ENCODE measurements around the gene GLIS1. TPM values are rescaled to one million over a fixed set of nuclear protein-coding genes. Genes with fewer than 3 reads are reported as not detected.

GLIS1 gene
- total RNA-seq, 1 experiment from 2014 or later = not detected

DNA sequence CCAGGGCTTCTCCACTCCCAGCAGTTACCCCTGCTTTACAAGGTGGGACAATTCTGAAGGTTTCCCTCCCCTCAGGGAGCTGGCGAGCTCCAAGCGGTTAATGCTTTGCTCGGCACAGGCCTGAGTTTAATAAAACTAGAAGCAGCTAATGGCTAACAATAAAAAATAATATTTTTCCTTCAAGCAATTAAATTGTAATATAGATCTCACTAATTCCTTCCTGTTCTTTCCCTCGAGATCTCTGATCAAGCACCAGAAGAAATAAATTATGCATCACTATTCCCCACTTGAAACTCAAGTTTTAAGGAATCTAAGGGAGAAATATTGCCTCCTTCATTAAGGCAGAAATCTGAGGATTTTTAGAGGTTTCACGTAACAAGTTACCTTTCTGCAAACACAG is 42.9 kb downstream of the GLIS1 start:
- intact Hi-C loops (cut with micrococcal nuclease; ENCODE audit: unreplicated experiment) = no loop called here
- DNase-seq = no peak
- ChIA-PET POLR2A (ENCODE audit: unreplicated experiment) (no interaction called here), CTCF (no interaction called here)
- no peak for TF ChIP-seq EZH2 (IDR thresholded peaks at IDR 0.05; ENCODE audit: low read depth)
- TF ChIP-seq CTCF (conservative IDR thresholded peaks at IDR 0.05) = no peak
- no peaks in the 10 kb centered on the region for H4K20me1 ChIP-seq (ENCODE audit: insufficient read depth)
- BruUV-seq (replicated peaks) = no TSS peak
- H3K4me2 ChIP-seq = no peak overlapping the region
- H3K79me2 ChIP-seq (ENCODE audit: low read depth) = no peaks in the 10 kb centered on the region
- no peak overlapping the region for H2AFZ ChIP-seq
- H3K4me1 ChIP-seq (replicated peaks; ENCODE audit: insufficient read depth) = no peaks in the 10 kb centered on the region
- H3K27ac ChIP-seq = no peak overlapping the region
- no peak overlapping the region for H3K4me3 ChIP-seq
- H3K27me3 ChIP-seq (ENCODE audit: insufficient read depth, low read depth) = peaks cover 41% of the 10 kb centered on the region
- no peaks in the 10 kb centered on the region for H3K36me3 ChIP-seq (ENCODE audit: low read depth)
- H3K9me2 ChIP-seq (ENCODE audit: insufficient read depth) = no peaks in the 10 kb centered on the region
- H3K9me3 ChIP-seq (ENCODE audit: insufficient read depth, low read depth) = no peaks in the 10 kb centered on the region
- H3F3A ChIP-seq (ENCODE audit: insufficient read depth, low read depth) = no peaks in the 10 kb centered on the region

GRCh38 chr1:53695116-53695515 is 43.8 kb downstream of the GLIS1 start:
- no peaks in the 10 kb centered on the region for H3K79me2 ChIP-seq (ENCODE audit: low read depth)
- H3K27ac ChIP-seq = no peak overlapping the region
- H3K27me3 ChIP-seq (ENCODE audit: insufficient read depth, low read depth) = peaks cover 50% of the 10 kb centered on the region
- H3F3A ChIP-seq (ENCODE audit: insufficient read depth, low read depth) = no peaks in the 10 kb centered on the region
- no peaks in the 10 kb centered on the region for H3K36me3 ChIP-seq (ENCODE audit: low read depth)
- POLR2A ChIA-PET (ENCODE audit: unreplicated experiment) = no interaction called here
- intact Hi-C loops (cut with micrococcal nuclease; ENCODE audit: unreplicated experiment) = no loop called here
- H2AFZ ChIP-seq = no peak overlapping the region
- H3K9me3 ChIP-seq (ENCODE audit: insufficient read depth, low read depth) = no peaks in the 10 kb centered on the region
- no peaks in the 10 kb centered on the region for H4K20me1 ChIP-seq (ENCODE audit: insufficient read depth)
- H3K4me3 ChIP-seq = no peak overlapping the region
- no TSS peak for BruUV-seq (replicated peaks)
- no peaks in the 10 kb centered on the region for H3K4me1 ChIP-seq (replicated peaks; ENCODE audit: insufficient read depth)
- H3K4me2 ChIP-seq = no peak overlapping the region
- CTCF ChIA-PET = no interaction called here
- DNase-seq = no peak
- TF ChIP-seq EZH2 (IDR thresholded peaks at IDR 0.05; ENCODE audit: low read depth) (no peak), CTCF (conservative IDR thresholded peaks at IDR 0.05) (no peak)
- H3K9me2 ChIP-seq (ENCODE audit: insufficient read depth) = no peaks in the 10 kb centered on the region

DNA sequence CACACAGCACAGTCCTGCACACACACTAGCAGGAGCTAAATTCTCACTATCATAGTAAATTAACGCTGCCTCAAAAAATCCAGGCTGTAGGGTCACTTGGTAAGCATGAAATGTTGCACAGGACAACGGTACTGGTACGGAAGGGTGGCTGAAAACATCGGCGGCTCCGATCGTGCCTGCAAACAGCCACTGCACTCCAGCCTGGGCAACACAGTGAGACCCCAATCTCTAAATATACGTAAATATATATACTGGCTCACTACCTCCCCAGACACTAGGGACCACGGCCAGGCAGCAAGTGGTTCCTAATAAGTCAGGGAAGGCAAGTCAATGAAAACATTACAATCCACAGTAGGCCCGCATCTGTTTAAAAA is 44.3 kb downstream of the GLIS1 start:
- no peaks in the 10 kb centered on the region for H3K79me2 ChIP-seq (ENCODE audit: low read depth)
- peaks cover 54% of the 10 kb centered on the region for H3K27me3 ChIP-seq (ENCODE audit: insufficient read depth, low read depth)
- CTCF ChIA-PET = no interaction called here
- no peak overlapping the region for H3K4me2 ChIP-seq
- H3K4me3 ChIP-seq = no peak overlapping the region
- no peaks in the 10 kb centered on the region for H3F3A ChIP-seq (ENCODE audit: insufficient read depth, low read depth)
- H3K4me1 ChIP-seq (replicated peaks; ENCODE audit: insufficient read depth) = no peaks in the 10 kb centered on the region
- H4K20me1 ChIP-seq (ENCODE audit: insufficient read depth) = no peaks in the 10 kb centered on the region
- intact Hi-C loops (cut with micrococcal nuclease; ENCODE audit: unreplicated experiment) = no loop called here
- H3K27ac ChIP-seq = no peak overlapping the region
- no peaks in the 10 kb centered on the region for H3K36me3 ChIP-seq (ENCODE audit: low read depth)
- no TSS peak for BruUV-seq (replicated peaks)
- no peak overlapping the region for H2AFZ ChIP-seq
- no peaks in the 10 kb centered on the region for H3K9me3 ChIP-seq (ENCODE audit: insufficient read depth, low read depth)
- DNase-seq = no peak
- TF ChIP-seq EZH2 (IDR thresholded peaks at IDR 0.05; ENCODE audit: low read depth) = no peak
- TF ChIP-seq CTCF (conservative IDR thresholded peaks at IDR 0.05) = no peak
- no peaks in the 10 kb centered on the region for H3K9me2 ChIP-seq (ENCODE audit: insufficient read depth)
- POLR2A ChIA-PET (ENCODE audit: unreplicated experiment) = no interaction called here

Data from PC-9 (cell line).